ENCODE measurements around the gene VWA5B2. TPM values are rescaled to one million over a fixed set of nuclear protein-coding genes. Genes with fewer than 3 reads are reported as not detected.

The VWA5B2 gene
- polyA plus RNA-seq, 1 donor from 2014 or later, result 0.33 TPM

GRCh38 chr3:184186184-184186901 is 43.0 kb upstream of the VWA5B2 start, which contains the start of gene ABCF3:
Gene ABCF3, plus strand, starts transcription at chr3:184186199. Its CDS starts 9 bp downstream, at chr3:184186208.
- H3K27ac ChIP-seq (ENCODE audit: low read length), result peak within 1 kb of the TSS; percentile 61
- no peaks in the 10 kb centered on the region for H3K27me3 ChIP-seq (ENCODE audit: insufficient read depth, low read depth, low read length)
- H3K36me3 ChIP-seq (ENCODE audit: insufficient read depth, low read length), result no peaks in the 10 kb centered on the region
- H3K79me2 ChIP-seq (replicated peaks; ENCODE audit: insufficient read depth, low read length), result peaks cover 20% of the 10 kb centered on the region
- H3K9me3 ChIP-seq (ENCODE audit: low read length), result no peaks in the 10 kb centered on the region
- H3K4me2 ChIP-seq (ENCODE audit: low read length), result peak within 1 kb of the TSS; percentile 68
- peak within 1 kb of the TSS; percentile 81 for H3K9ac ChIP-seq (ENCODE audit: low read length)
- peak within 1 kb of the TSS; percentile 88 for H3K4me3 ChIP-seq (ENCODE audit: low read length)
- peak; percentile 84 for TF ChIP-seq POLR2AphosphoS5 (IDR thresholded peaks at IDR 0.05)
- TF ChIP-seq REST (IDR thresholded peaks at IDR 0.05; ENCODE audit: borderline replicate concordance), result no peak
- no peak for TF ChIP-seq RAD21 (conservative IDR thresholded peaks at IDR 0.05)
- H3K9me2 ChIP-seq (ENCODE audit: insufficient read depth, low read length), result no peaks in the 10 kb centered on the region
- no peaks in the 10 kb centered on the region for H4K20me1 ChIP-seq (ENCODE audit: insufficient read depth)
- H2AFZ ChIP-seq (ENCODE audit: low read depth, low read length), result no peak within 1 kb of the TSS
- no peaks in the 10 kb centered on the region for H3F3A ChIP-seq (ENCODE audit: insufficient read depth, low read length, poor library complexity, severe bottlenecking)

- Histone ChIP-seq H3K9ac (ENCODE audit: low read length) (peak overlapping the region; percentile 81), H3K27me3 (ENCODE audit: insufficient read depth, low read depth, low read length) (no peaks in the 10 kb centered on the region), H4K20me1 (ENCODE audit: insufficient read depth) (no peaks in the 10 kb centered on the region), H3K9me2 (ENCODE audit: insufficient read depth, low read length) (no peaks in the 10 kb centered on the region), H3K36me3 (ENCODE audit: insufficient read depth, low read length) (no peaks in the 10 kb centered on the region), H3K4me2 (ENCODE audit: low read length) (peak overlapping the region; percentile 68), H3K4me3 (ENCODE audit: low read length) (peak overlapping the region; percentile 88), H3F3A (ENCODE audit: insufficient read depth, low read length, poor library complexity, severe bottlenecking) (no peaks in the 10 kb centered on the region), H2AFZ (ENCODE audit: low read depth, low read length) (no peak overlapping the region), H3K27ac (ENCODE audit: low read length) (no peak overlapping the region), H3K79me2 (replicated peaks; ENCODE audit: insufficient read depth, low read length) (peaks cover 20% of the 10 kb centered on the region), H3K9me3 (ENCODE audit: low read length) (no peaks in the 10 kb centered on the region)
- TF ChIP-seq MXI1 (conservative IDR thresholded peaks at IDR 0.05; ENCODE audit: poor library complexity, severe bottlenecking) (no peak), TAF1 (IDR thresholded peaks at IDR 0.05; ENCODE audit: low read depth) (no peak), CTCF (IDR thresholded peaks at IDR 0.05; ENCODE audit: poor library complexity, severe bottlenecking) (no peak), POLR2AphosphoS5 (IDR thresholded peaks at IDR 0.05) (no peak), EP300 (conservative IDR thresholded peaks at IDR 0.05; ENCODE audit: poor library complexity, severe bottlenecking) (no peak), REST (IDR thresholded peaks at IDR 0.05; ENCODE audit: borderline replicate concordance) (no peak), RAD21 (conservative IDR thresholded peaks at IDR 0.05) (no peak), SMC3 (conservative IDR thresholded peaks at IDR 0.05; ENCODE audit: poor library complexity) (no peak), EZH2 (IDR thresholded peaks at IDR 0.05; ENCODE audit: borderline replicate concordance, insufficient read depth, low read length, poor library complexity, severe bottlenecking) (no peak)
Observed at GRCh38 chr3:184186902-184187207, 42.5 kb upstream of the VWA5B2 start.

All from neural cell (in vitro differentiated cells).